PC-3 (cell line): ENCODE measurements around the gene RAD51. TPM values are rescaled to one million over a fixed set of nuclear protein-coding genes. Genes with fewer than 3 reads are reported as not detected.
"Not testable (repeated sequence)": the region's sequence is repeated elsewhere in the genome, so short reads cannot be mapped to it uniquely, and the experiment has no call there.

Experiments used
- ATAC-seq: fragments of 200-7000 bp; cut with Tn5 transposase; 2 replicates; pipeline ENCODE4 v1.9.1; 2020; ENCODE audit warnings: mild to moderate bottlenecking, moderate library complexity
- BruUV-seq: library from RNA; stranded (reverse); fragments of 400-500 nt; replicated peaks from 2 replicates; lab custom pipeline; 2021; lab: Mats Ljungman, UMichigan
- CTCF ChIA-PET: fragments of 300-600 bp; sonication (Branson Sonifier 250); formaldehyde crosslinking; loops from one replicate; lab custom pipeline; 2022; ENCODE audit warnings: antibody characterized with exemption; lab: Charles Lee
- POLR2A ChIA-PET: fragments of 300-600 bp; sonication (Branson Sonifier 250); formaldehyde crosslinking; loops from one replicate; lab custom pipeline; 2022; ENCODE audit warnings: antibody characterized with exemption; ENCODE audit not compliant: unreplicated experiment; lab: Charles Lee
- DNase-seq: peaks from one replicate; pipeline ENCODE4 v3.0.0-alpha.2; 2015
- H2AFZ ChIP-seq: fragments of 300-600 bp; sonication (generic); 2 replicates; pipeline ENCODE4 v1.6.0; 2016; ENCODE audit warnings: antibody characterized with exemption, low read length
- H3F3A ChIP-seq: fragments of 300-600 bp; sonication (generic); one replicate; pipeline ENCODE4 v1.6.0; 2017; ENCODE audit warnings: antibody characterized with exemption, low read length, control low read depth, mild to moderate bottlenecking; ENCODE audit not compliant: unreplicated experiment
- H3K27ac ChIP-seq: fragments of 300-600 bp; sonication (generic); 2 replicates; pipeline ENCODE4 v1.5.1; 2016; ENCODE audit warnings: mild to moderate bottlenecking, low read length
- H3K27me3 ChIP-seq: fragments of 300-600 bp; sonication (generic); 2 replicates; pipeline ENCODE4 v1.6.1; 2016; ENCODE audit warnings: low read length, mixed read lengths
- H3K36me3 ChIP-seq: fragments of 300-600 bp; sonication (generic); 2 replicates; pipeline ENCODE4 v1.6.1; 2016; ENCODE audit warnings: low read depth, mixed run types, low read length, mixed read lengths
- H3K4me1 ChIP-seq: fragments of 300-600 bp; sonication (generic); 2 replicates; pipeline ENCODE4 v1.5.1; 2016; ENCODE audit warnings: low read length; ENCODE audit not compliant: insufficient read depth
- H3K4me2 ChIP-seq: fragments of 300-600 bp; sonication (generic); 2 replicates; pipeline ENCODE4 v1.6.0; 2016; ENCODE audit warnings: low read length
- H3K4me3 ChIP-seq: fragments of 300-600 bp; sonication (generic); 2 replicates; pipeline ENCODE4 v1.5.1; 2016; ENCODE audit warnings: mild to moderate bottlenecking, low read length, mixed read lengths
- H3K79me2 ChIP-seq: fragments of 300-600 bp; sonication (generic); 2 replicates; pipeline ENCODE4 v1.6.1; 2017; ENCODE audit warnings: low read length, mixed read lengths
- H3K9ac ChIP-seq: fragments of 300-600 bp; sonication (generic); 2 replicates; pipeline ENCODE4 v1.6.0; 2016; ENCODE audit warnings: mild to moderate bottlenecking, low read length
- H3K9me2 ChIP-seq: fragments of 300-600 bp; sonication (generic); replicated peaks from 2 replicates; pipeline ENCODE4 v1.6.1; 2016; ENCODE audit warnings: mixed run types, low read length, mixed read lengths
- H3K9me3 ChIP-seq: fragments of 300-600 bp; sonication (generic); 2 replicates; pipeline ENCODE4 v1.6.1; 2016; ENCODE audit warnings: low read length, mixed read lengths
- H4K20me1 ChIP-seq: fragments of 300-600 bp; sonication (generic); 2 replicates; pipeline ENCODE4 v1.6.1; 2016; ENCODE audit warnings: low read length, mixed read lengths
- CTCF ChIP-seq: fragments of 300-600 bp; sonication (generic); conservative IDR thresholded peaks from 2 replicates; pipeline ENCODE4 v1.5.1; 2017; ENCODE audit warnings: antibody characterized with exemption, low read depth, mild to moderate bottlenecking, low read length
- EZH2 ChIP-seq: fragments of 300-600 bp; sonication (generic); IDR thresholded peaks from one replicate; pipeline ENCODE4 v1.6.1; 2017; ENCODE audit warnings: antibody characterized with exemption, mild to moderate bottlenecking, low read length; ENCODE audit not compliant: unreplicated experiment
- EZH2phosphoT487 ChIP-seq: fragments of 300-600 bp; sonication (generic); IDR thresholded peaks from 2 replicates; pipeline ENCODE4 v1.6.1; 2018; ENCODE audit warnings: mild to moderate bottlenecking, antibody characterized with exemption, low read length, borderline replicate concordance
- intact Hi-C: fragments of 100-400 bp; cut with micrococcal nuclease; formaldehyde crosslinking; loops from 2 replicates; pipeline ENCODE4 v1.9.0; 2023
- total RNA-seq: library from RNA; depleted of rRNA; stranded (reverse); fragments of >200 nt; gene quantifications from 2 replicates; pipeline ENCODE4 v1.2.3, GENCODE V29; 2014

RAD51 gene
- total RNA-seq, 1 experiment from 2014 or later, result 21.9 TPM

DNA sequence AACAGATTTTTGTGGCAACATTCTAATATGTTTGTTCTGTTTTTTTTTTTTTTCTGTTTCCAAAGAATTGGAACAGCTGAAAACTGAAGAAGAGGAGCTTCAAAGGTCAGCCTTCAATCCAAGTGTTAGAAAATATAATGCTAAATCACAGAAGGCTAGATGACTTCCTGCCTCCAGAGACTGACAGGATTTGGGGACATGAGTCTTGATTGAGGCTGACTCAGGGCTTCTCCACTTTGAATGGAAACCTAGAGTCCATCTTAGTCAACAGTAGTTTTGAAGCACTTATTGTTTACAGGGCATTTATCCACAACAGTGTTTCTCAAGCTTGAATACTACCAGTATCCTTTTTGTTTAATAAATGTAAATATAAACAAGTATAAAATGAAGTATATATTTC is 44.5 kb upstream of the RAD51 start:
- Histone ChIP-seq H3K27me3 (no peaks in the 10 kb centered on the region), H3K27ac (no peak overlapping the region), H3F3A (no peaks in the 10 kb centered on the region), H3K36me3 (peaks cover 44% of the 10 kb centered on the region), H3K4me2 (no peak overlapping the region), H3K9me2 (no peaks in the 10 kb centered on the region), H2AFZ (no peak overlapping the region), H4K20me1 (no peaks in the 10 kb centered on the region), H3K79me2 (no peaks in the 10 kb centered on the region), H3K4me1 (no peaks in the 10 kb centered on the region), H3K9ac (no peak overlapping the region), H3K9me3 (no peaks in the 10 kb centered on the region), H3K4me3 (no peak overlapping the region)
- ATAC-seq (no peak), DNase-seq (no peak)
- CTCF ChIA-PET, result interaction anchor here (0.5 to 0.7 kb wide), 2 partner anchors 83 to 952 kb away, joined by 3 to 4 read pairs; no protein-coding TSS in a partner anchor
- intact Hi-C loops, result no loop called here
- TF ChIP-seq EZH2 (no peak), EZH2phosphoT487 (no peak), CTCF (no peak)
- no TSS peak for BruUV-seq
- POLR2A ChIA-PET, result interaction anchor here (0.7 kb wide), 1 partner anchor 10 kb away, joined by 3 read pairs; no protein-coding TSS in a partner anchor

- no peaks in the 10 kb centered on the region for H3K9me2 ChIP-seq
- CTCF ChIA-PET, result interaction anchor here (0.7 kb wide), 1 partner anchor 118 kb away, joined by 9 read pairs; no protein-coding TSS in a partner anchor
- ATAC-seq (no peak), DNase-seq (no peak)
- TF ChIP-seq EZH2phosphoT487 (no peak), EZH2 (no peak), CTCF (no peak)
- H3K4me1 ChIP-seq, result no peaks in the 10 kb centered on the region
- POLR2A ChIA-PET, result interaction anchor here (0.6 kb wide), 1 partner anchor 10 kb away, joined by 3 read pairs; no protein-coding TSS in a partner anchor
- H3K4me2 ChIP-seq, result no peak overlapping the region
- no peaks in the 10 kb centered on the region for H4K20me1 ChIP-seq
- no peaks in the 10 kb centered on the region for H3K9me3 ChIP-seq
- H3K9ac ChIP-seq, result no peak overlapping the region
- no peak overlapping the region for H2AFZ ChIP-seq
- no TSS peak for BruUV-seq
- H3K36me3 ChIP-seq, result peaks cover 30% of the 10 kb centered on the region
- H3K79me2 ChIP-seq, result no peaks in the 10 kb centered on the region
- H3K27ac ChIP-seq, result no peak overlapping the region
- no peak overlapping the region for H3K4me3 ChIP-seq
- no peaks in the 10 kb centered on the region for H3F3A ChIP-seq
- H3K27me3 ChIP-seq, result no peaks in the 10 kb centered on the region
- intact Hi-C loops, result no loop called here
Measured at GRCh38 chr15:40660686-40661085, 34.3 kb upstream of the RAD51 start.

DNA sequence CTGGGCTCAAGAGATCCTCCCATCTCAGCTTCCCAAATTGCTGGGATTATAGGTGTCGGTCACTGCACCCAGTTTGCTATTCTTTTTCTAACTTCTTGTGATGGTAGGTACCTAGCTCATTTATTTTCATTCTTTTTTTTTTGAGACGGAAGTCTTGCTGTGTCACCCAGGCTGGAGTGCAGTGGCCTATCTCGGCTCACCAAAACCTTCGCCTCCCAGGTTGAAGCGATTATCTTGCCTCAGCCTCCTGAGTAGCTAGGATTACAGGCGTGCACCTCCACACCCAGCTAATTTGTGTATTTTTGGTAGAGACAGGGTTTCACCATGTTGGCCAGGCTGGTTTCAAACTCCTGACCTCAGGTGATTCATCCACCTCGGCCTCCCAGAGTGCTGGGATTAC is 30.1 kb upstream of the RAD51 start:
- no peaks in the 10 kb centered on the region for H3K9me3 ChIP-seq
- DNase-seq, result no peak
- TF ChIP-seq EZH2phosphoT487, result no peak
- no peak for TF ChIP-seq EZH2
- no peak for TF ChIP-seq CTCF
- H3K4me3 ChIP-seq, result no peak overlapping the region
- H3F3A ChIP-seq, result no peaks in the 10 kb centered on the region
- ATAC-seq, result no peak
- no peak overlapping the region for H3K9ac ChIP-seq
- POLR2A ChIA-PET, result no interaction called here
- no peaks in the 10 kb centered on the region for H4K20me1 ChIP-seq
- H3K27me3 ChIP-seq, result no peaks in the 10 kb centered on the region
- H3K79me2 ChIP-seq, result no peaks in the 10 kb centered on the region
- BruUV-seq, result no TSS peak
- no peak overlapping the region for H3K27ac ChIP-seq
- peaks cover 19% of the 10 kb centered on the region for H3K36me3 ChIP-seq
- no peaks in the 10 kb centered on the region for H3K9me2 ChIP-seq
- no peak overlapping the region for H3K4me2 ChIP-seq
- H2AFZ ChIP-seq, result no peak overlapping the region
- CTCF ChIA-PET, result interaction anchor here (0.6 kb wide), 1 partner anchor 57 kb away, joined by 3 read pairs; no protein-coding TSS in a partner anchor
- H3K4me1 ChIP-seq, result no peaks in the 10 kb centered on the region
- intact Hi-C loops, result no loop called here

DNA sequence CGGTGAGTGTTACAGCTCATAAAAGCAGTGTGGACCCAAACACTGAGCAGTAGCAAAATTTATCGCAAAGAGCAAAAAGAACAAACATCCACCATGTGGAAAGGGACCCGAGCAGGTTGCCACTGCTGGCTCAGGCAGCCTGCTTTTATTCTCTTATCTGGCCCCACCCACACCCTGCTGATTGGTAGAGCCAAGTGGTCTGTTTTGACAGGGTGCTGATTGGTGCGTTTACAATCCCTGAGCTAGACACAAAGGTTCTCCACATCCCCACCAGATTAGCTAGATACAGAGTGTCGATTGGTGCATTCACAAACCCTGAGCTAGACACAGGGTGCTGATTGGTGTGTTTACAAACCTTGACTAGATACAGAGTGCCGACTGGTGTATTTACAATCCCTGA is 18.7 kb upstream of the RAD51 start:
- POLR2A ChIA-PET, CTCF ChIA-PET: not testable (repeated sequence)
- intact Hi-C loops, result loop anchor here (10.0 kb wide), 1 partner anchor 161 kb away; no protein-coding TSS in a partner anchor

More for the DNA sequence above, 18.7 kb upstream of the RAD51 start:
- not testable (repeated sequence) for H3F3A ChIP-seq, BruUV-seq, H3K4me1 ChIP-seq, H3K9ac ChIP-seq, ATAC-seq, H3K9me2 ChIP-seq, H3K27me3 ChIP-seq, H3K36me3 ChIP-seq, H4K20me1 ChIP-seq, H3K9me3 ChIP-seq, H3K27ac ChIP-seq, H3K79me2 ChIP-seq, H2AFZ ChIP-seq, H3K4me3 ChIP-seq, DNase-seq, H3K4me2 ChIP-seq
